Measurements from ENCODE around the gene PROK2. TPM values are rescaled to one million over a fixed set of nuclear protein-coding genes. Genes with fewer than 3 reads are reported as not detected.

PROK2 gene
- total and polyA plus RNA-seq, 2 donors from 2014 or later = 0.25 TPM; not detected in 1

GRCh38 chr3:71791634-71792033 lies 6.7 kb upstream of the PROK2 start:
- no peaks in the 10 kb centered on the region for H3K9me3 ChIP-seq (ENCODE audit: control insufficient read depth in 2 of 3, insufficient read depth in 1 of 3, low read length in 3 of 3)
- no peak overlapping the region for H3K9ac ChIP-seq (ENCODE audit: low read length in 3 of 3)
- H3K4me3 ChIP-seq (ENCODE audit: low read length in 3 of 3) = no peak overlapping the region
- DNase-seq (no peak), FAIRE-seq (no peak)
- intact Hi-C loops (cut with DNase I) = no loop called here
- H3K27me3 ChIP-seq (ENCODE audit: control insufficient read depth, insufficient read depth, low read length) = peaks cover 4% of the 10 kb centered on the region
- H3K27ac ChIP-seq (ENCODE audit: low read depth in 2 of 2, low read length in 2 of 2) = no peak overlapping the region
- H3K4me1 ChIP-seq (ENCODE audit: control insufficient read depth in 2 of 3, insufficient read depth in 2 of 3, low read depth in 1 of 3, low read length in 3 of 3) = no peaks in the 10 kb centered on the region
- no peaks in the 10 kb centered on the region for H3K36me3 ChIP-seq (ENCODE audit: control insufficient read depth in 2 of 3, insufficient read depth in 3 of 3, low read length in 3 of 3)
- no peak for TF ChIP-seq CTCF (IDR thresholded peaks at IDR 0.05; ENCODE audit: borderline replicate concordance, extremely low read depth, insufficient read depth)

DNA sequence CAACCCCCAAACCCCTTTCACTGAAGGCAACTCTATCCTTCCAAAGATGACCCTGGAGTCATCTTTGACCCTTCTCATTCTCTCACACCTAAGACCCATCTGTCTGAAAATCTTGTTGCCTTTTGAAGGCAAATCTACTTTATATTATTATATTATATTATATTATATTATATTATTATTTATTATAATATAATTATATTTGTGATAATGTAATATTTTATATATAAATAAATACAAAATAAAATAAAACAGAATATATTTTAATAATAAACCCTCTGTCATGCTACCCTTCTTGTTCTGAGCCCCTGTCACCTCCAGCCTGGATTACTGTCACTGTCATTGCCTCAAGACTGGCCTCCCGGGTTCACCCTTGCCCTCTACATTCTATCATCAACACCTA lies 5.0 kb upstream of the PROK2 start:
- Histone ChIP-seq H3K27me3 (ENCODE audit: control insufficient read depth, insufficient read depth, low read length) (peaks cover 14% of the 10 kb centered on the region), H3K9ac (ENCODE audit: low read length in 3 of 3) (no peak overlapping the region), H3K4me1 (ENCODE audit: control insufficient read depth in 2 of 3, insufficient read depth in 2 of 3, low read depth in 1 of 3, low read length in 3 of 3) (no peaks in the 10 kb centered on the region), H3K27ac (ENCODE audit: low read depth in 2 of 2, low read length in 2 of 2) (no peak overlapping the region), H3K4me3 (ENCODE audit: low read length in 3 of 3) (no peak overlapping the region), H3K9me3 (ENCODE audit: control insufficient read depth in 2 of 3, insufficient read depth in 1 of 3, low read length in 3 of 3) (no peaks in the 10 kb centered on the region), H3K36me3 (ENCODE audit: control insufficient read depth in 2 of 3, insufficient read depth in 3 of 3, low read length in 3 of 3) (no peaks in the 10 kb centered on the region)
- FAIRE-seq (no peak), DNase-seq (no peak)
- TF ChIP-seq CTCF (IDR thresholded peaks at IDR 0.05; ENCODE audit: borderline replicate concordance, extremely low read depth, insufficient read depth) = no peak
- intact Hi-C loops (cut with DNase I) = no loop called here

GRCh38 chr3:71787851-71788405 lies 3.0 kb upstream of the PROK2 start:
- no peak for FAIRE-seq
- Histone ChIP-seq H3K9ac (ENCODE audit: low read length in 3 of 3) (no peak overlapping the region), H3K4me1 (ENCODE audit: control insufficient read depth in 2 of 3, insufficient read depth in 2 of 3, low read depth in 1 of 3, low read length in 3 of 3) (peaks cover 0 to 4% (median 0%) of the 10 kb centered on the region in 3 donors)

More at GRCh38 chr3:71787851-71788405, 3.0 kb upstream of the PROK2 start:
- Histone ChIP-seq H3K9me3 (ENCODE audit: control insufficient read depth in 2 of 3, insufficient read depth in 1 of 3, low read length in 3 of 3) (no peaks in the 10 kb centered on the region), H3K27ac (ENCODE audit: low read depth in 2 of 2, low read length in 2 of 2) (no peak overlapping the region), H3K36me3 (ENCODE audit: control insufficient read depth in 2 of 3, insufficient read depth in 3 of 3, low read length in 3 of 3) (no peaks in the 10 kb centered on the region), H3K4me3 (ENCODE audit: low read length in 3 of 3) (no peak overlapping the region), H3K27me3 (ENCODE audit: control insufficient read depth, insufficient read depth, low read length) (peaks cover 24% of the 10 kb centered on the region)
- no peak for TF ChIP-seq CTCF (IDR thresholded peaks at IDR 0.05; ENCODE audit: borderline replicate concordance, extremely low read depth, insufficient read depth)
- intact Hi-C loops (cut with DNase I) = no loop called here
- DNase-seq = no peak

Data from kidney (tissue), 14 donors.